Mesenteric fat pad (tissue), 1 donor: Measurements from ENCODE around the gene MDFIC. TPM values are rescaled to one million over a fixed set of nuclear protein-coding genes. Genes with fewer than 3 reads are reported as not detected.

ENCODE experiments used
- DNase-seq: peaks from one replicate; pipeline ENCODE4 v3.0.0-alpha.2; 2020; ENCODE audit warnings: low spot score
- total RNA-seq: library from RNA; stranded (reverse); fragmentation: NEBNext Ultra II Directional; extraction: Animal tissue kit (Norgen Biotek cat#: 25700); gene quantifications from one replicate; pipeline ENCODE4 v1.2.1, GENCODE V29; 2021
- donor health status: DM: yes; HTN: yes; CAD: no.

Gene MDFIC
- total RNA-seq, 1 donor from 2014 or later = 125 TPM

DNA sequence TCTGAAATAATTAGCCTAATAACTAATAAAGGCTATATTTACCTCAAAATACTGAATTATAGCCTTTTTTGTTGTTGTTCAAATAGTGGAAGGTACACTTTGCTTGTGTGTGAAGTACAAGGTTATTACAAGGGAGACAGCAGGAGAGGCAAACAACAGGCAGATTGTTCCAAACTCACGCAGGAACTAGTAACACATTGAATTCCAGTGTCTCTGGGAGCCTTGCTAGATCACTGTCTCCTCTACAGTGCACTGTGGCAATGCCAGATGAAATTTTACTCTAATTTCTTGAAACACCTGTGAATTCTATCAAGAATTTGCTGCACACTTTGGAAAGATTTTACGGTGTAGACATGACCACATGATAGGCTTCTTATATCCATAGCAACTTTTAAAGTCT lies 112.6 kb downstream of the MDFIC start:
- no peak for DNase-seq

DNA sequence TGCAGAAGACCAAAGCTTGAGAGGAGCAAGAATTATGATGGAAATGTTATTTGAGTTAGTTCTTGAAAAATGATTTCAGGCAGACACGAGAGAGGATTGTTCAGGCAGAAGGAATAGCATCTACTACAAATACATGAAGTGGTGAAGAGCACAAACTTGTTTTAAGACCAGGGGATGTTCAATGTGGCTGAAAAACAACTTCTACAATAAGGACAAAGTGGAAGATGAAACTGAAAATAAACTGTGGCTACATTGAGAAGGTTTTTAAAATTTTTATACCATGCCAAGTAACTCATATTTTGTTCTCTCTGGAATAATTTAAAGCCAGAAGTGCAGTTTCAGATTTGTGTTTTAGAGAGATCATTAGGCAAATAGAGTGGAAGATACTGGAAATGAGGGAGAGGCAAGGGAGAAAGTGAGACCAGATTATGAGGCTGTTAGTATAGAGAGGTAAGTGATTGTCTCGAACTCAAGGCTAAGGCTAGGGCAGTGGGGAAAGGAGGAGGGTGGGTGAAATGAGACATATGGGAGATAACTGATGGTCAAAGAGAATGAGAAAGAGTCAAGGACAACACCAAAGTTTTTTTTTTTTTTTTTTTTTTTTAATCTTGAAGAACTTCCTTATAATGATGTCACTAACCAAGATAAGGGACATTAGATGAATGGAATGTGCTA lies 115.4 kb downstream of the MDFIC start:
- no peak for DNase-seq

DNA sequence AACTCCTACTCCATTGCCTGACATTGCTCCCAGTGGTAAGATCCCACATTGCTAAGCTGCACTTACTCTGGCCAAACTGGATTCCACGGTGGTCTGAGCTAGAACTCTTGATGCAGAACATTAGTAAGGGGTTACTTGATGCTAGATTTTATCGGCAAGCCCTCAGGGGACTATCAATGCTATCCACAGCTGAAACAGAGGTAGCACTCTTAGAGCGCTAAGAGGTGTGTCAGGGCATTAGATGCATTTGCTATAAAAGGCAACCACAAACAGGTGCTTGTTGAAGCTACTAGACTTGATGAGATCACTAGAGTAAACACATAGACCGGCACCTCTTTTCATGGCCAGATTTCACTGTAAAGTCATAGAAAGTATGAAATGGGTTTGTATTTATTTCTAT lies 116.3 kb downstream of the MDFIC start:
- no peak for DNase-seq

DNA sequence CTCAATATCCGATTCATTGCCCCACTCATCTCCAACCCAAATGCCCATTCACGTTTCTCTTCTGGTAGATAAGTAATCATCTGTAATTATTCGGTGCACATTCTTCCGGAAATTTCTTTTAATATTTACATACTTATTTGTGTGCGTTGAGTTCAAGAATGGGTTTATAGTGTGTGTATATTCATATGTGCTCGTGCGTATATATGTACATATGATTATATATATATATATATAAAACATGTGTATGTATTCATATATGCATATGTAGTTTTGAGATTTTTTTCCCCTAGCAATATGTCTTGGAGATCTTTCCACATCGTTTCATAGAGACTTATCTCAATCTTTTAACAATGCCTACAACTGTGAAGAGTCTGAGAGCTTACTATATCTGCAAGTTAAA lies 118.2 kb downstream of the MDFIC start:
- no peak for DNase-seq

DNA sequence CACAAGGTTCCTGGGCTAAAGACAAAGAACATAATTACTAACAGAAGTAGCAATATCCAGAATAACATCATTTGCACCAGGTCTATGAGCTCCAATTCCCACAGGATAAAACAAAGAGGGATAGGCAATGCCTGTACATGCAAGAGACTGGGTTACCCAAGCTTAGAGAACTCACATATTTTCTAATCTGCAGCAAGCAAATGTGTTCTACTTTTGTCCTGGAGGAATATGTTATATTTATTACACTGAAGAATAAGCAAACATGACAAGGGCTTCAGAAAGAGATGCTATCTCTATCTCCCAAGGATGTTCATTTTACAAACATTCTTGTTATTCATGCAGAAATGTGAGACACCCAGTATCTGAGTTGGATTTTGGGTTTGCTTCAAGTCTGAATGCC lies 118.6 kb downstream of the MDFIC start:
- no peak for DNase-seq

DNA sequence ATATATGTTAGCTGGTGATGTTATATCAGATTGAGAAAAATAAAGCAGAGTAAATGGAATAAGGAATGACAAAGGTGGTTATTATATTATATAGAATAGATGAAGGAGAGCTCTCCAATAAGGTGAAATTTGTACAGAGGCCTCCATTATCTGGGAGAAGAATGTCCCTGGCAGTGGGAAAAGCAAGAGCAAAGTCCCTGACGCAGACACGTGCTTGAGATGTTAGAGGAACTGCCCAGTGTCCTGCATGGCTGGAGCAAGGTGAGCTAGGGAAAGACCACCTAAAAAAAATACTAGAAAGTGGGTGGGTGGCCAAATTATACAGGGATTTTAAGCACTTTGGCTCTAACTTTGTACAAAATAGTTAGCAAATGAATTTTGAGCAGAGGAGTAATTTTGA lies 120.7 kb downstream of the MDFIC start:
- DNase-seq = no peak

DNA sequence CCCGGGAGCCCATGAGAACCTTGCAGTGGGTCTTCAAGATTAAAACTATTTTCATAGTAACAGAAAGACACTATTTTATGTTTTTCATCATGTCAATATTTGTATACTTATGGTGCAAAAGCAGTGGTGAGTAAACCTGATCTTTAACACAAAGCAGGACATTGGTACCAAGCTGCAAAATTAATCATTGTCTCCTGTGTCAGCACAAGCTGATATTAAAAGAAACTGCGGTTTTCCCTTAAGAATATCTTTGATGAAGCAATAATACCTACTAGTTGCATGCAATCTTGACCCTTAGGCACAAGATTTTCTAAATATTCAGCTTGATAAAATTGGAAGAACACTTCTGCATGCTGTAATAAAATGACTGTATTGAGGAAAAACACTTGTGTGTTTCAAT lies 121.7 kb downstream of the MDFIC start:
- DNase-seq = no peak

DNA sequence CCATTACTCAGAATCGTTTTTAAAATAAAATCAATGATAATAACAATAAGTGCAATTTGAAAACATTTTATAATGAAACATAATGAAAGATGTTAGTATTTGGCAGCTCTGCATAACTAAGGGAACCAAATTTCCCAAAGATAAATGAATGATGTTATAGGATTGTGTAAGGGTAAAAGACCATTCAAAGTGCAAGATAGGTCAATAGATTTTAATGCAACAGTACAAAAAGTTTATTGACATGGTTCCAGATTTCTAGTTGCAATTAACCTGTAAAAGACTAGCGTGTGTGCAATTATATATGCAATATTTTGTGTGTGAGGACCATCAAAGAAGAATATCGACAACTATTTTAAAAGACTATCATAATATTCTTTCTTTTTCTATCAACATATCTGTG lies 122.3 kb downstream of the MDFIC start:
- no peak for DNase-seq

DNA sequence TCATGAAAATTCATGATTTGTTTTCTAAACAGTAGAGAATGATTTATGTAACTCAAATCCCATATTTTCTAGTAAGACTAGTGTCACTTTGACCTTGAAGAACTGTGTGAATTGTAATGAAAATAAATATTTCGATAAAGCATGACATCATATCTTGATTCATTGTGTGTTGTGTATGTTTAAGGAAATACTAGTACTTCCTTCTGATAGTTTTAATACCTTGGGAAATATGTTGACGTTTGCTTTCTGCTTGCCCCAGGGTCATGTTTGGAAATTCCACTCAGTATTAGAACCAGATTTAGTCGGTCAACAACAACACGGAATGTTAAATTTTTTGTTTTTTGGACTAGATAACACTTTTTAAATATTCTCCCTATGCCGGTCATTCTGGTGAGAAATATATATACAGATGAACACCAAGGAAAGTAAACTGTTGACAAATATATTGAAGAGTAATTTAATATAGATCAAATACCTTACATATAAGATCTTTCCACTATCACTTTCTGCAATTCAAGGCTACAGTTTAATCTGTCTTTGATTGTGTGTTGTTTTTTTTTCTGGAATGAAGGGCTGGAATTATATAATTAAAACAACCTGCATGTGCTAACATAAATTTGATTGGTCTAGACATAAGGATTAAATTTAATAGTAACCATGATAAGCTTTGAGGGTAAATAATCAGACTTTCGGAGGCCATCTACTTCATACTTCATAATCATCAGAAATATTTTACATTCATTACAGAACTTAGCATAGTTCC lies 126.2 kb downstream of the MDFIC start:
- DNase-seq = no peak

DNA sequence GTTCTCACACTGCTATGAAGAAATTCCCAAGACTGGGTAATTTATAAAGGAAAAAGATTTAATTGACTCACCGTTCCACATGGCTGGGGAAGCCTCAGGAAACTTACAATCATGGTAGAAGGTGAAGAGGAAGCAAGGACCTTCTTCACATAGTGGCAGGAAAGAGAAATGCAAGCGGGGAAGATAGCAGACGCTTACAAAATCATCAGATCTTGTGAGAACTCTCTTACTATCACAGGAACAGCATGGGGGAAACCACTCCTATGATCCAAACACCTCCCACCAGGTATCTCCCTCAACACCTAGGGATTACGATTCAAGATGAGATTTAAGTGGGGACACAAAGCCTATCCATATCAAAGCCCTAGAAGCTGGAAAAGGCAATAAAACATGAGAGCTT lies 130.8 kb downstream of the MDFIC start:
- DNase-seq = no peak

DNA sequence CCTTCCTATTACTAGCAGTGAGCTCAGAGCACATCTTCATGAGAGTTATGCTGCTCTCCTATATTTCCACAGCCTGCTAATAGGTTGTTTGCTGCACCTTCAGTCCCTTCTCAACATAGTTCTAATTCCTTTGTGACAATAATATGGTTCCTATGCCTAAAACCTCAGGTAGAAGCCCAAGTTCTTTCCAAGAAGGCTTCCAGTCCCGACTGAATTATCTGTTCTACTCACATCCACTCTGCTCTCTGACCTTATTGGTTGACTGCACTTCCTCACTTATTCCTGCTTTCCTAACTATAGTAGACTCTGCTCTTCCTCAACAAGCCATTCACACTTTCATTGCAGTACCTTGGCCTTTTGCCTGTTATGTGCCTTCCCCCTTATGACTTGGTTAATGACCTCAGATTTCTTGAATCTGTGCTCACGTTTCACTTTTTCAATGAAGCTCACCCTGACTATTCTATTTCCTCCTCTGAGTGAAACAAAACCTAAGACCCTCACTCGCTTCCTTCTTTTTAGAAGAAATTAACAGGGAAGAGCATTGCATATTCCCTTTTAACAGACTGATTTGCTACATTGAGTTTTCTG lies 132.7 kb downstream of the MDFIC start:
- DNase-seq = no peak

DNA sequence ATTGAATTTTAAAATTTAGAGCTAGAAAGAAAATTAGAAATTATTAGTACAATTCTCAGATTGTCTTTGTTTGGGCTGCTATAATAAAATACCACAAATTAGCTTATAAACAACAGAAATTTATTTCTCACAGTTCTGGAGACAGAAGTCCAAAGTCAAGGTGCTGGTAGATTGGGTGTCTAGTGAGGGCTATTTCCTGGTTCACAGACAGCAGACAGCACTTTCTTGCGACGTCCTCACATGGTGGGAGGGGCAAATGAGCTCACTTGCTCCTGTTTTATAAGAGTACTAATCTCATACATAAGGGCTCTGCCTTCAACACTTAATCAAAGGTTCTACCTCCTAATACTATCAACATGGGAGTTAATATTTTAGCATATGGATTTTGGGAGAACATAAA lies 134.1 kb downstream of the MDFIC start:
- DNase-seq = no peak

DNA sequence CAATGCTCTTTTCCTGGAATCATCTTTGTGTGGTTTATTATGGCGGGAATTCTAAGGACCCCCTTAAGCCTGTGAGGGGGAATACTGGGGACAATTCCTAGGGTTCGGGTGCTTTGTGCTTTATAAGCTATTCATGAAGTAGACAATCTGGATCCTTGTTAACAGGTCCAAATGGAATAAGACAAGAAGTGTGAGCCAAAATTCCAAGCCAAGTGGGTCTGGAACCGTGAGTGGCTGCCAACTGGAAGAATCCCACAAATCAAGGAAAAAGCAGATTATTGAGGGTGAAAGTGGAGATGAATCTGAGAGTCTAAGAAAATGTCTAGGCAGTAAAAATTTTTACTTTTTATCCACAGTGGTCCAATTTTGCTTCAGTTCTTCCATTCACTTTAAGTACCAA lies 136.8 kb downstream of the MDFIC start:
- DNase-seq = no peak

DNA sequence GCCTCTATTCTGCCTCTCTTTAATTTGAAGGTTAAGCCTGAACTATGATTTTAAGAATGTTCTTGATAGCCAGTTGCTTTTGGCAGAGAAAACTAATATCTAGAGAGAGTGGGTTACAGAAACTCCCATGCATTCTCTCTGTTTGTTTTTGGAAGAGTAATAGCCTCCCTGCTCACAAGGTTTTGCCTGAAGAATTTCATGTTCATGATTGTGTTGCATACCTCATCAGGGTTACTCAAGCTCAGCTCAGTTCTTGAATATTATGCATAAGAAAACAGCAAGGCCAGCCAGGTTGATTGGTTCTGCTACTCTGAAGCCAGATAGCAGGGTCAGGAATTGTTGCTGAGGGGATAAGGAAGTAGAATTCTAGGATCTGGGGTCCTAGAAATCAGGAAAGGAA lies 137.4 kb downstream of the MDFIC start:
- no peak for DNase-seq

DNA sequence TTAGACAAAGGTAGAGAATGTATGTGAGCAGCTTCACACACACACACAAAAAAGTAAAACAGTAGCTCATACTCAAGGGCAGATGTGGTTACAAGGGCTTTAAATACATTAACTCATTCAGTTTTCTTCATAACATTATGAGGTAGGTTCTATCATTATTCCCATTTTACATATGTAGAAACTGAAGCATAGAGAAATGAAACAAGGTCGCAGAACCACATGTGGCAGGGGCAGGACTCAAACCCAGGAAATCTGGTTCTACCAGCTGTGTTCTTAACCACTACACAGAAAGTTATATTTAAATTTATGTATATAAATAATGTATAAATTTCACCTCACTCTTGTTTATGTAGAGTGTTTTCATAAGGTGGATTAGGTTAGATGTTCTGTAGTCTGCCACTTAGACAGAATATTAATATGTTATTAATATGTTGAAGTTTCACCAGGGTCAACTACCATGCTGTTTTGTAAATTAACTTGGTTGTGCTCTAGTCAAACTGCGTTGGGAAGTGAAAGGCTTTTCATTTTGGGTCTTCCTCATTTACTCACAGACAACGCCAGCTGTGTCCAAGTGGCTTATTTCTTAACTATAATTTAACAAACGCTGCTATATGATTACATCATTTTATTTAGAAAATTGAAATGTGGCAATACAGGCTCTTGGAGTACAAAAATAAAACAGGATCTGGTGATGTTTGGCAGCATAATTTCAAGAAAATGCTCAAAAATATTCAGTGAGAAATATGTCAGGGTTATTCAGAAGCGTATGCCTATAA lies 138.4 kb downstream of the MDFIC start:
- no peak for DNase-seq

DNA sequence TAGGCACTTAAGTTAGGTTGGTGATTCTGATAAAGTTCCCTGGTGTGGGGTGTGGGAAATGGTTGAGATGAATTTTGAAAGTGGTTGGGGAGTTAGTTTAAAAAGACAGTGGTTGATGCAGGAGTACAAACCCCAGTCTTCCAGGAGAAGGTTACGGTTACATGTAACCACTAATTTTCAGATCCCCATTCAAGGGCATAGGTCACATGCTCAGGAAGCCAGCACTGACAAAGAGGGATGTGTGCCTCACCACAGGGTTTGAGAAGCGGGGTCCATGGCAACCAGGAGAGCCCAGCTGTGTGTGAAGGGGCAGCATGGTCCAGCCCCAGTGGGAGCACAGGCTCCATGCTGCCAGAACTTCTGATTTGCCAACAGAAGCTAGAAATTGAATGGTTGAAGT lies 144.2 kb downstream of the MDFIC start:
- DNase-seq = no peak

DNA sequence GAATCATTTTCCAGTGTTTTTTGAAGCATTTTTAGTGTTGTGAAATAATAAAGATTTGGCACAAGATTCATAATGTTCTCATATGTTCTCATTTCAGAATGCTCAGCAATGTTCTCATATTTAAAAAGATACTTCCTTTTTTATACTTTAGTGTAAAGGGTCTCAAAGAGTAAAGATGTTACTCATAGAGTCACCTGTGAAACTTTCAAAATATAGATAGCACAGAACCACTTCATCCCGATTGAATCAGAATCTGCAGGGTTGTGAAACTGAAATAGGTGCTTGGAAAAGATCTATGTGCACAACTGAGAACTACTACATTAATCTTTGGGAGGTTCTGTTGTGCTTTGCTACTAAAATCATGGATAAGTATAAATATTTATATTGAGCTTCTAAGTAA lies 144.7 kb downstream of the MDFIC start:
- DNase-seq = no peak

DNA sequence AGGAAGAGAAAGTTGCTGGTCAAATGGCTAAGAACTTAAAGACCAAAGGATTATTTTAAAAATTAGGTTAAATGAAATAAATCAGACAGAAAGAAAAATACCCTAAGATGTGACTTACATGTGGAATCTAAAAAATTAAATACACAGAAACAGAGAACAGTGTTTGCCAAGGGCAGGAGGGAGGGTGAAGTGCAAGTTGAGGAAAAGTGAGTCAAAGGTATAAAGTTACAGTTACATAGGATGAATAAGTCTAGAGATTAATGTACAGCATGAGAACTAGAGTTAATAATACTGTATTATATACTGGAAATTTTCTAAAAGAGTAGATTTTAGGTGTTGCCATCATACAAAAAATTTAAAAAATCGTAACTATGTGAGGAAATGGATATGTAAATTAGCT lies 146.3 kb downstream of the MDFIC start:
- DNase-seq = no peak
